ENCODE data around the gene FAM162B. TPM values are rescaled to one million over a fixed set of nuclear protein-coding genes. Genes with fewer than 3 reads are reported as not detected.

Gene FAM162B
- total RNA-seq, 6 donors from 2014 or later = 0.89 to 14.3 (median 4.1) TPM

- no peak overlapping the region for H3K4me3 ChIP-seq
- no peak overlapping the region for H3K27ac ChIP-seq
- ATAC-seq (ENCODE audit: low FRiP score in 2 of 2) = no peak
- no peaks in the 10 kb centered on the region for H3K36me3 ChIP-seq
- no peak for DNase-seq
- TF ChIP-seq EP300 (IDR thresholded peaks at IDR 0.05) (no peak), POLR2AphosphoS5 (IDR thresholded peaks at IDR 0.05) (no peak), POLR2A (IDR thresholded peaks at IDR 0.05) (no peak), CTCF (IDR thresholded peaks at IDR 0.05) (no peak)
- no peaks in the 10 kb centered on the region for H3K27me3 ChIP-seq
- no peaks in the 10 kb centered on the region for H3K9me3 ChIP-seq
- no peaks in the 10 kb centered on the region for H3K4me1 ChIP-seq
- WGBS, 2 donors = 59% methylated on average over 2 of the region's 2 CpGs
Measured at GRCh38 chr6:116797585-116797984, 32.1 kb upstream of the FAM162B start.

GRCh38 chr6:116793224-116793623, 27.7 kb upstream of the FAM162B start:
- DNase-seq (no peak), ATAC-seq (ENCODE audit: low FRiP score in 2 of 2) (no peak)
- no peaks in the 10 kb centered on the region for H3K4me1 ChIP-seq
- H3K9me3 ChIP-seq = no peaks in the 10 kb centered on the region
- WGBS, 2 donors = 81 to 90% methylated on average over 3 of the region's 3 CpGs
- no peak overlapping the region for H3K27ac ChIP-seq
- H3K36me3 ChIP-seq = no peaks in the 10 kb centered on the region
- H3K4me3 ChIP-seq = no peak overlapping the region
- no peaks in the 10 kb centered on the region for H3K27me3 ChIP-seq
- no peak for TF ChIP-seq POLR2AphosphoS5 (IDR thresholded peaks at IDR 0.05)
- no peak for TF ChIP-seq POLR2A (IDR thresholded peaks at IDR 0.05)
- no peak for TF ChIP-seq CTCF (IDR thresholded peaks at IDR 0.05)
- TF ChIP-seq EP300 (IDR thresholded peaks at IDR 0.05) = no peak

GRCh38 chr6:116783852-116784251, 18.3 kb upstream of the FAM162B start:
- no peaks in the 10 kb centered on the region for H3K4me1 ChIP-seq
- no peaks in the 10 kb centered on the region for H3K27me3 ChIP-seq
- no peak overlapping the region for H3K27ac ChIP-seq
- H3K9me3 ChIP-seq = no peaks in the 10 kb centered on the region
- no peak overlapping the region for H3K4me3 ChIP-seq
- TF ChIP-seq POLR2A (IDR thresholded peaks at IDR 0.05) = no peak
- TF ChIP-seq CTCF (IDR thresholded peaks at IDR 0.05) = no peak
- TF ChIP-seq EP300 (IDR thresholded peaks at IDR 0.05) = no peak
- no peak for TF ChIP-seq POLR2AphosphoS5 (IDR thresholded peaks at IDR 0.05)
- ATAC-seq (ENCODE audit: low FRiP score in 2 of 2) = no peak
- DNase-seq = no peak
- no peaks in the 10 kb centered on the region for H3K36me3 ChIP-seq
- 67 to 70% methylated on average over 5 of the region's 5 CpGs for WGBS, 2 donors

GRCh38 chr6:116779573-116780164, 14.2 kb upstream of the FAM162B start:
- DNase-seq = no peak
- TF ChIP-seq POLR2A (IDR thresholded peaks at IDR 0.05) = no peak
- TF ChIP-seq CTCF (IDR thresholded peaks at IDR 0.05) = peak in 2 of 6 experiments; percentile 15 to 43
- TF ChIP-seq POLR2AphosphoS5 (IDR thresholded peaks at IDR 0.05) = no peak
- Histone ChIP-seq H3K9me3 (no peaks in the 10 kb centered on the region), H3K36me3 (no peaks in the 10 kb centered on the region), H3K4me3 (no peak overlapping the region), H3K27ac (no peak overlapping the region), H3K4me1 (no peaks in the 10 kb centered on the region), H3K27me3 (no peaks in the 10 kb centered on the region)
- 35 to 37% methylated on average over 13 of the region's 13 CpGs for WGBS, 2 donors
- peak in 1 of 2 donors; percentile 65 for ATAC-seq (ENCODE audit: low FRiP score in 2 of 2)

GRCh38 chr6:116773886-116774285, 8.4 kb upstream of the FAM162B start:
- Histone ChIP-seq H3K36me3 (no peaks in the 10 kb centered on the region), H3K27me3 (no peaks in the 10 kb centered on the region), H3K27ac (no peak overlapping the region), H3K9me3 (no peaks in the 10 kb centered on the region), H3K4me3 (no peak overlapping the region), H3K4me1 (no peaks in the 10 kb centered on the region)
- TF ChIP-seq EP300 (IDR thresholded peaks at IDR 0.05) = no peak
- TF ChIP-seq POLR2A (IDR thresholded peaks at IDR 0.05) = no peak
- TF ChIP-seq CTCF (IDR thresholded peaks at IDR 0.05) = no peak
- no peak for TF ChIP-seq POLR2AphosphoS5 (IDR thresholded peaks at IDR 0.05)
- DNase-seq (no peak), ATAC-seq (ENCODE audit: low FRiP score in 2 of 2) (no peak)
- 56 to 72% methylated on average over 1 of the region's 1 CpG for WGBS, 2 donors
